Naive thymus-derived CD8-positive, alpha-beta T cell (primary cell): ENCODE measurements around the gene MFSD6. TPM values are rescaled to one million over a fixed set of nuclear protein-coding genes. Genes with fewer than 3 reads are reported as not detected.

ENCODE experiments used
- ATAC-seq, 2 donors: fragments of 150-1000 bp; cut with Tn5 transposase in 1 of 2; sonication (Bioruptor Pico), chemical (Tn5 transposase) in 1 of 2; 1 replicate in 1 of 2; 2 replicates in 1 of 2; pipeline ENCODE4 v1.10.0; 2021; ENCODE audit warnings: mild to moderate bottlenecking in 2 of 2, moderate library complexity in 2 of 2
- POLR2A ChIA-PET: fragments of 350-600 bp; sonication (Branson Sonifier 250); formaldehyde crosslinking; loops from one replicate; lab custom pipeline; 2021; ENCODE audit warnings: antibody characterized with exemption; lab: Charles Lee
- DNase-seq, 10 donors: peaks; one replicate each; pipeline versions ENCODE4 v3.0.0 to v3.0.0-alpha.2; 2020 to 2022
- H3K27ac Mint-ChIP-seq, 10 donors: one replicate each; pipeline ENCODE4 v1.8.0; 2020 to 2022; ENCODE audit warnings: mild to moderate bottlenecking in 10 of 10, mixed read lengths in 10 of 10, moderate library complexity in 4 of 10, inconsistent platforms in 1 of 10
- H3K27me3 Mint-ChIP-seq, 5 donors: one replicate each; pipeline ENCODE4 v1.8.0; 2021 to 2022; ENCODE audit warnings: mixed read lengths in 5 of 5
- H3K36me3 Mint-ChIP-seq, 3 donors: one replicate each; pipeline ENCODE4 v1.8.0; 2020 to 2022; ENCODE audit warnings: mixed read lengths in 3 of 3, mild to moderate bottlenecking in 2 of 3, inconsistent platforms in 1 of 3
- H3K4me1 Mint-ChIP-seq, 4 donors: one replicate each; pipeline ENCODE4 v1.8.0; 2021 to 2022; ENCODE audit warnings: mixed read lengths in 4 of 4
- H3K4me3 Mint-ChIP-seq, 10 donors: one replicate each; pipeline ENCODE4 v1.8.0; 2020 to 2022; ENCODE audit warnings: mild to moderate bottlenecking in 10 of 10, mixed read lengths in 10 of 10, moderate library complexity in 6 of 10, inconsistent platforms in 1 of 10
- H3K9me3 Mint-ChIP-seq, 9 donors: one replicate each; pipeline ENCODE4 v1.8.0; 2020 to 2022; ENCODE audit warnings: mixed read lengths in 9 of 9, mild to moderate bottlenecking in 3 of 9, inconsistent platforms in 1 of 9, moderate library complexity in 1 of 9
- polyA plus RNA-seq, 3 donors: library from polyadenylated mRNA; unstranded; fragments of 300-500 nt; fragmentation: Illumina TruSeq; gene quantifications; one replicate each; pipeline ENCODE4 v1.2.3, GENCODE V29; 2021
- total RNA-seq, 8 experiments: library from RNA in 2 of 8; stranded (reverse) in 2 of 8; gene quantifications; one replicate each; pipeline ENCODE4 v1.2.3 and lab custom pipeline; 2021 to 2026

Gene MFSD6
- total and polyA plus RNA-seq, 5 experiments from 2014 or later, result 14.7 to 61.3 (median 18.5) TPM

- POLR2A ChIA-PET, result interaction anchor here (0.8 to 1.2 kb wide), 3 partner anchors 22 to 344 kb away, joined by 3 to 5 read pairs (median 3); no protein-coding TSS in a partner anchor
- peaks cover 13 to 51% (median 46%) of the 10 kb centered on the region in 3 donors for H3K36me3 Mint-ChIP-seq
- H3K4me3 Mint-ChIP-seq, result no peak overlapping the region
- peaks cover 22 to 62% (median 50%) of the 10 kb centered on the region in 9 donors for H3K9me3 Mint-ChIP-seq
- ATAC-seq, result no peak
- H3K27me3 Mint-ChIP-seq, result no peaks in the 10 kb centered on the region
- peak overlapping the region in 9 of 10 donors; percentile 19 to 100 (median 50) for H3K27ac Mint-ChIP-seq
- peak in 3 of 10 donors; percentile 29 to 47 (median 45) for DNase-seq
- peaks cover 8 to 26% (median 24%) of the 10 kb centered on the region in 4 donors for H3K4me1 Mint-ChIP-seq
Observed at GRCh38 chr2:190537765-190538164, 129.6 kb downstream of the MFSD6 start.

GRCh38 chr2:190538201-190538600, 130.0 kb downstream of the MFSD6 start:
- Mint-ChIP-seq H3K36me3 (peaks cover 13 to 53% (median 50%) of the 10 kb centered on the region in 3 donors), H3K4me3 (no peak overlapping the region), H3K4me1 (peaks cover 8 to 22% (median 19%) of the 10 kb centered on the region in 4 donors), H3K27ac (peak overlapping the region in 6 of 10 donors; percentile 19 to 87 (median 64)), H3K27me3 (no peaks in the 10 kb centered on the region), H3K9me3 (peaks cover 22 to 65% (median 55%) of the 10 kb centered on the region in 9 donors)
- POLR2A ChIA-PET, result interaction anchor here (0.8 to 1.2 kb wide), 3 partner anchors 22 to 344 kb away, joined by 3 to 5 read pairs (median 3); no protein-coding TSS in a partner anchor
- ATAC-seq (no peak), DNase-seq (no peak)

- Mint-ChIP-seq H3K36me3 (peaks cover 13 to 53% (median 50%) of the 10 kb centered on the region in 3 donors), H3K27me3 (no peaks in the 10 kb centered on the region), H3K4me3 (no peak overlapping the region), H3K27ac (no peak overlapping the region), H3K4me1 (peaks cover 2 to 14% (median 10%) of the 10 kb centered on the region in 4 donors), H3K9me3 (peaks cover 22 to 65% (median 55%) of the 10 kb centered on the region in 9 donors)
- POLR2A ChIA-PET, result no interaction called here
- no peak for ATAC-seq
- DNase-seq, result no peak
Observed at GRCh38 chr2:190540048-190540447, 131.9 kb downstream of the MFSD6 start.

GRCh38 chr2:190545093-190545492, 136.9 kb downstream of the MFSD6 start:
- DNase-seq, result no peak
- Mint-ChIP-seq H3K9me3 (peaks cover 9 to 32% (median 29%) of the 10 kb centered on the region in 9 donors), H3K4me3 (no peak overlapping the region), H3K27ac (no peak overlapping the region), H3K36me3 (peaks cover 10 to 29% (median 29%) of the 10 kb centered on the region in 3 donors), H3K4me1 (peaks cover 0 to 5% (median under 1%) of the 10 kb centered on the region in 4 donors), H3K27me3 (no peaks in the 10 kb centered on the region)
- ATAC-seq, result no peak
- POLR2A ChIA-PET, result interaction anchor here (0.6 to 1.6 kb wide), 2 partner anchors 11 to 29 kb away, joined by 3 to 4 read pairs; partner anchors contain the start of gene NEMP2

GRCh38 chr2:190545555-190546385, 137.6 kb downstream of the MFSD6 start:
- no peak for DNase-seq
- POLR2A ChIA-PET, result no interaction called here
- no peaks in the 10 kb centered on the region for H3K27me3 Mint-ChIP-seq

GRCh38 chr2:190546734-190547133, 138.6 kb downstream of the MFSD6 start:
- Mint-ChIP-seq H3K27me3 (no peaks in the 10 kb centered on the region), H3K4me3 (no peak overlapping the region), H3K9me3 (peaks cover 2 to 16% (median 13%) of the 10 kb centered on the region in 9 donors), H3K4me1 (peaks cover 2 to 5% (median 4%) of the 10 kb centered on the region in 4 donors), H3K36me3 (peaks cover 2 to 14% (median 12%) of the 10 kb centered on the region in 3 donors), H3K27ac (no peak overlapping the region)
- POLR2A ChIA-PET, result interaction anchor here (1.0 kb wide), 1 partner anchor 12 kb away, joined by 3 read pairs; the partner anchor contains the start of gene NEMP2
- ATAC-seq (no peak), DNase-seq (no peak)

More at GRCh38 chr2:190545555-190546385, 137.6 kb downstream of the MFSD6 start:
- Mint-ChIP-seq H3K27ac (peak overlapping the region in 1 of 10 donors; percentile 51), H3K4me3 (no peak overlapping the region), H3K9me3 (peaks cover 6 to 25% (median 22%) of the 10 kb centered on the region in 9 donors), H3K36me3 (peaks cover 9 to 22% (median 22%) of the 10 kb centered on the region in 3 donors), H3K4me1 (peaks cover 0 to 5% (median under 1%) of the 10 kb centered on the region in 4 donors)
- no peak for ATAC-seq

GRCh38 chr2:190547886-190548285, 139.7 kb downstream of the MFSD6 start:
- peak overlapping the region in 1 of 10 donors; percentile 10 for H3K27ac Mint-ChIP-seq
- peaks cover 0 to 6% (median 2%) of the 10 kb centered on the region in 9 donors for H3K9me3 Mint-ChIP-seq
- H3K27me3 Mint-ChIP-seq, result no peaks in the 10 kb centered on the region
- peaks cover 0 to 3% (median 2%) of the 10 kb centered on the region in 3 donors for H3K36me3 Mint-ChIP-seq
- no peak for DNase-seq
- ATAC-seq, result no peak
- H3K4me3 Mint-ChIP-seq, result no peak overlapping the region
- POLR2A ChIA-PET, result no interaction called here
- peaks cover 6 to 11% (median 9%) of the 10 kb centered on the region in 4 donors for H3K4me1 Mint-ChIP-seq

- DNase-seq, result no peak
- POLR2A ChIA-PET, result interaction anchor here (1.0 to 2.4 kb wide), 2 partner anchors 16 to 143 kb away, joined by 3 to 8 read pairs; partner anchors contain the start of gene NEMP2
- Mint-ChIP-seq H3K9me3 (no peaks in the 10 kb centered on the region), H3K36me3 (peaks cover 0 to 2% (median under 1%) of the 10 kb centered on the region in 3 donors), H3K4me1 (peaks cover 6 to 11% (median 9%) of the 10 kb centered on the region in 4 donors), H3K4me3 (no peak overlapping the region), H3K27ac (no peak overlapping the region), H3K27me3 (no peaks in the 10 kb centered on the region)
- no peak for ATAC-seq
Observed at GRCh38 chr2:190550137-190550536, 142.0 kb downstream of the MFSD6 start.

Other genes starting within 250 kb of the MFSD6 start
- 10 to 100 TPM; 18.5 to 19.6 TPM for gene HIBCH, start 88.5 kb upstream of the MFSD6 start, total RNA-seq
- gene HIBCH, start 88.5 kb upstream of the MFSD6 start, polyA plus RNA-seq, result 10 to 100 TPM; 18.0 to 24.5 (median 19.5) TPM
- 1 to 10 TPM; 2.2 to 3.6 TPM for gene INPP1, start 64.8 kb upstream of the MFSD6 start, total RNA-seq
- 1 to 10 TPM; 1.2 to 2.8 (median 2.7) TPM for gene INPP1, start 64.8 kb upstream of the MFSD6 start, polyA plus RNA-seq
- gene NEMP2, start 126.4 kb downstream of the MFSD6 start, total RNA-seq, result 10 to 100 TPM; 23.4 TPM
- 10 to 100 TPM; 10.0 to 13.4 (median 12.1) TPM for gene NEMP2, start 126.4 kb downstream of the MFSD6 start, polyA plus RNA-seq
- gene NAB1, start 240.7 kb downstream of the MFSD6 start, total RNA-seq, result 10 to 100 TPM; 20.1 to 24.3 TPM
- 1 to 10 TPM; 2.7 to 4.3 (median 3.7) TPM for gene NAB1, start 240.7 kb downstream of the MFSD6 start, polyA plus RNA-seq